Heart right ventricle (tissue), 16 donors: ENCODE results near the gene KCNQ1. TPM values are rescaled to one million over a fixed set of nuclear protein-coding genes. Genes with fewer than 3 reads are reported as not detected.
A peak's percentile ranks its signal among the peaks of the same experiment; 100 is the strongest.

Source experiments
- ATAC-seq, 8 donors: fragments of 200-7000 bp; cut with Tn5 transposase; one replicate each; pipeline ENCODE4 v1.9.1; 2020; ENCODE audit warnings: mild to moderate bottlenecking in 8 of 8, moderate library complexity in 8 of 8, moderate number of reproducible peaks in 1 of 8
- DNase-seq, 2 donors: peaks; one replicate each; pipeline ENCODE4 v3.0.0-alpha.2; 2020
- H3K27ac ChIP-seq, 10 donors: fragments of 200-600 bp; sonication (generic) in 2 of 10; one replicate each; pipeline versions ENCODE4 v1.5.0 to v1.8.0; 2020 to 2022; ENCODE audit warnings: mild to moderate bottlenecking in 3 of 10
- H3K27me3 ChIP-seq, 7 donors: fragments of 200-600 bp; one replicate each; pipeline ENCODE4 v1.8.0; 2021 to 2022; ENCODE audit warnings: mild to moderate bottlenecking in 2 of 7
- H3K36me3 ChIP-seq, 9 donors: fragments of 200-600 bp; sonication (generic) in 1 of 9; one replicate each; pipeline versions ENCODE4 v1.5.0 to v1.8.0; 2020 to 2022; ENCODE audit warnings: mild to moderate bottlenecking in 2 of 9
- H3K4me1 ChIP-seq, 9 donors: fragments of 200-600 bp; sonication (generic) in 1 of 9; one replicate each; pipeline versions ENCODE4 v1.5.0 to v1.8.0; 2020 to 2022; ENCODE audit warnings: mild to moderate bottlenecking in 4 of 9
- H3K4me3 ChIP-seq, 10 donors: fragments of 200-600 bp; sonication (generic) in 2 of 10; one replicate each; pipeline versions ENCODE4 v1.5.0 to v1.8.0; 2020 to 2022; ENCODE audit warnings: mild to moderate bottlenecking in 7 of 10, moderate library complexity in 2 of 10
- H3K9me3 ChIP-seq, 11 donors: fragments of 200-600 bp in 10 of 11; sonication (generic) in 2 of 11; one replicate each; pipeline versions ENCODE4 v1.5.0 to v1.8.0; 2013 to 2022; ENCODE audit warnings: mild to moderate bottlenecking in 2 of 11, control low read depth in 1 of 11, moderate library complexity in 1 of 11
- CTCF ChIP-seq, 9 donors: fragments of 200-600 bp; sonication (generic) in 2 of 9; IDR thresholded peaks; one replicate each; pipeline versions ENCODE4 v1.5.0 to v1.8.0; 2021 to 2022; ENCODE audit warnings: antibody characterized with exemption in 9 of 9, mild to moderate bottlenecking in 5 of 9, moderate library complexity in 1 of 9
- WGBS, 2 donors: extraction: QIAGEN DNeasy Blood & Tissue Kit; methylation state at CpG; one replicate each; pipeline ENCODE4 v1.1.7; 2013; ENCODE audit warnings: inconsistent platforms in 1 of 2; 5-methylcytosine and 5-hydroxymethylcytosine counted together
- intact Hi-C, 10 donors: fragments of 100-400 bp; cut with DNase I; formaldehyde crosslinking; loops; one replicate each; pipeline versions ENCODE4 v1.11.1 to v1.14.2; 2022
- polyA plus RNA-seq, 2 donors: library from polyadenylated mRNA; stranded (reverse); fragments of 200-250 nt; gene quantifications; one replicate each; pipeline ENCODE4 v1.2.3, GENCODE V29; 2013
- total RNA-seq, 10 donors: library from RNA; stranded (reverse); fragmentation: NEBNext Ultra II Directional in 3 of 10; extraction: Animal tissue kit (Norgen Biotek cat#: 25700) in 3 of 10; gene quantifications; one replicate each; pipeline versions ENCODE4 v1.2.1 to v1.2.4, GENCODE V29; 2021 to 2023
- donor health status: Arrhythmogenic right ventricular cardiomyopathy.
- donor health status: ischemic (EF 13 %, LVEDD 7.1; RV severe dilation, severe dysfunction).
- donor health status: healthy with polysubstance abuse.
- donor health status: DM: no; HTN: yes; CAD: no.
- donor health status: DM: no; HTN: no; CAD: no.
- donor health status: ischemic (EF 25% LVEDD 6.9; RV normal size, moderate dysfunction).
- donor health status: ischemic (EF 25% LVEDD 5.7; RV mildly dilated, moderate dysfunction).
- donor health status: healthy.
- donor health status: DM: yes; HTN: yes; CAD: no.
- donor health status: Ischemic cardiomyopathy.
- donor health status: ischemic (EF 35%, LVEDD 5.7; RV mildly dilated, moderate dysfunction).
- donor health status: nonischemic (EF 11% LVEDD 7.7; RV severe dilation, severe dysfunction).
- donor health status: DM: yes; HTN: yes; CAD: no.
- donor health status: PGD.
- donor health status: ischemic (EF 29% LVEDD 5.4; RV normal size, mild dysfunction).
- donor health status: nonischemic (EF 23%, LVEDD 6.1; RV moderate dilation, normal function).

KCNQ1 gene
- total and polyA plus RNA-seq, 12 donors = 19.9 to 48.2 (median 33.7) TPM

- no peak for DNase-seq
- Histone ChIP-seq H3K27me3 (no peaks in the 10 kb centered on the region), H3K4me3 (peak overlapping the region; percentile 50 to 83 (median 76)), H3K4me1 (peaks cover 0 to 50% (median 27%) of the 10 kb centered on the region in 9 donors), H3K27ac (peak overlapping the region in 5 of 10 donors; percentile 86 to 96 (median 96)), H3K9me3 (no peaks in the 10 kb centered on the region), H3K36me3 (peaks cover 0 to 3% (median 0%) of the 10 kb centered on the region in 9 donors)
- no peak for TF ChIP-seq CTCF (IDR thresholded peaks at IDR 0.05)
- no peak for ATAC-seq
- intact Hi-C loops = loop anchor here in 6 of 10 donors (5.0 to 10.0 kb wide), 3 partner anchors 176 to 189 kb away; partner anchors contain the start of gene CDKN1C (in 5 of the 6)
- WGBS, 2 donors = 57% methylated on average over 20 of the region's 20 CpGs
Measured at GRCh38 chr11:2698386-2699184, 253.8 kb downstream of the KCNQ1 start.

- 52 to 55% methylated on average over 25 to 31 of the region's 31 CpGs for WGBS, 2 donors
- Histone ChIP-seq H3K4me3 (peak overlapping the region; percentile 50 to 83 (median 76)), H3K27me3 (no peaks in the 10 kb centered on the region), H3K9me3 (no peaks in the 10 kb centered on the region), H3K27ac (peak overlapping the region in 8 of 10 donors; percentile 50 to 96 (median 90)), H3K4me1 (peaks cover 0 to 48% (median 24%) of the 10 kb centered on the region in 9 donors), H3K36me3 (no peaks in the 10 kb centered on the region)
- TF ChIP-seq CTCF (IDR thresholded peaks at IDR 0.05) = no peak
- ATAC-seq (peak; percentile 2 to 45 (median 14)), DNase-seq (no peak)
- intact Hi-C loops = loop anchor here in 6 of 10 donors (5.0 to 10.0 kb wide), 3 partner anchors 176 to 188 kb away; partner anchors contain the start of gene CDKN1C (in 5 of the 6)
Measured at GRCh38 chr11:2699185-2699530, 254.3 kb downstream of the KCNQ1 start.

- DNase-seq (peak; percentile 88 to 90), ATAC-seq (peak; percentile 92 to 97 (median 96))
- WGBS, 2 donors = 47 to 48% methylated on average over 97 to 98 of the region's 98 CpGs
- Histone ChIP-seq H3K27ac (peak within 1 kb of the TSS; percentile 67 to 96 (median 94)), H3K36me3 (no peaks in the 10 kb centered on the region), H3K4me3 (peak within 1 kb of the TSS; percentile 50 to 83 (median 76)), H3K27me3 (no peaks in the 10 kb centered on the region), H3K9me3 (no peaks in the 10 kb centered on the region), H3K4me1 (peaks cover 0 to 42% (median 18%) of the 10 kb centered on the region in 9 donors)
- intact Hi-C loops = loop anchor here in 7 of 10 donors (5.0 to 10.0 kb wide), 4 partner anchors 65 to 188 kb away; partner anchors contain the start of gene CDKN1C (in 5 of the 7)
- TF ChIP-seq CTCF (IDR thresholded peaks at IDR 0.05) = peak in 1 of 9 donors; percentile 10
Measured at GRCh38 chr11:2699531-2700414, 255.0 kb downstream of the KCNQ1 start, which contains the start of gene KCNQ1OT1. KCNQ1OT1 (minus strand) TSS chr11:2699994.
